Endothelial cell of umbilical vein (primary cell): Measurements from ENCODE around the gene FAR1.

ENCODE experiments used
- CTCF ChIP-seq, 2 donors: IDR thresholded peaks; 1 replicate in 1 of 2; 2 replicates in 1 of 2; pipeline ENCODE4 v1.5.1; 2011; ENCODE audit warnings: low read length in 2 of 2, mild to moderate bottlenecking in 2 of 2, moderate library complexity in 2 of 2, control low read depth in 1 of 2, inconsistent platforms in 1 of 2, low read depth in 1 of 2; ENCODE audit not compliant: insufficient read depth in 1 of 2; ENCODE audit errors: extremely low read depth in 1 of 2
- POLR2A ChIP-seq: IDR thresholded peaks from 2 replicates; pipeline ENCODE4 v1.6.1; 2012; ENCODE audit warnings: low read depth, mild to moderate bottlenecking, control low read depth, low read length

GRCh38 chr11:13767471-13767870 is 99.0 kb downstream of the FAR1 start:
- TF ChIP-seq CTCF (IDR thresholded peaks at IDR 0.05; ENCODE audit: extremely low read depth in 1 of 2, insufficient read depth in 1 of 2, low read depth in 1 of 2, low read length in 2 of 2) (no peak), POLR2A (no peak)
